ENCODE measurements around the gene MICOS13. TPM values are rescaled to one million over a fixed set of nuclear protein-coding genes. Genes with fewer than 3 reads are reported as not detected.

The MICOS13 gene
- total RNA-seq, 1 experiment from 2014 or later: 32.5 TPM

DNA sequence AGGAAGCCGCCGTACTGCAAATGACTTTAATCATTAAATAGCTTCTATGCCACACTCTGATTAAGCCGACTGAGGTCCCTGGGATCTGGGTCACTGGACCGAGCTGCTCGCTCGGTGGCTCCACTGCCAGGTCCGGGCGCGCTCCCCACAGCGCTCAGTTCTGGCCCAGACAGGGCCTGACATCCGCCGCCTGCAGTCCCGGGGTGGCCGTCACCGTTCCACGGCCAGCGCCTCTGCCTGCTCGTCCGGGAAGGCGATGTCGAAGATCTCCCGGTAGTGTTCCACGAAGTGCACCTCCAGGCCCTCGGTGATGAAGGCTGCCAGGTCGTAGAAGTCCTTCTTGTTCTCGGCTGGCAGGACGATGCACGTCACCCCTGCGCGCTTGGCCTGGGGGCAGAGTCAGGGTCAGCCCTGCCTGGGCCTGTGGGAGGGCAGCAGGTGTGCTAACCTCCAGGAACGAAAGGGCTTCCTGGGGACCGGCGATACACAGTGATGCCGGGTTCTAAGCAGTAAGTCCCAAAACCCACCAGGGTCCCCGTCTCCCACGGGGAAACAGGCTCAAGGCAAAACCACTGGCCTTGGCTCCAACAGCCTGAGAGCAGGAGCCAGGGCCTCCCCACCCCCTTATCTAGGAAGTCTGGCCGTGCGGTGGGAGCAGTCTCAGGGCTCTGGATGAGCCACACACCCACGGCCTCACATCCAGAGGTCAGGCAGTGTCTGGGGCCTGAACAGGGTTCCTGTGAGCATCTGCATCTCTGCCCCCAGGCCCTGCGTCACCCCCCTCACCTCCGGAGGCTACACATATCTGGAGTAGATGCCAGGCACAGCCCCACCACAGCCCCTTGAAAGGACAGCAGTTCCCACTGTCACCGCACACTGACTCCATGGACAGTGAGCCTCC, 11.8 kb upstream of the MICOS13 start (continued):
- TF ChIP-seq CREB1 (CRISPR knock-in tag; IDR thresholded peaks at IDR 0.05): peak; percentile 22; the same call in 1 of the 2 replicates
- 0 out of 2 replicates have a peak, but pooled peaks have one; percentile 32 for TF ChIP-seq CREM (CRISPR knock-in tag; IDR thresholded peaks at IDR 0.05)
- TF ChIP-seq ATF1 (CRISPR knock-in tag; IDR thresholded peaks at IDR 0.05): peak; percentile 47; the same call in 1 of the 2 replicates
- TF ChIP-seq, protein P1, sequence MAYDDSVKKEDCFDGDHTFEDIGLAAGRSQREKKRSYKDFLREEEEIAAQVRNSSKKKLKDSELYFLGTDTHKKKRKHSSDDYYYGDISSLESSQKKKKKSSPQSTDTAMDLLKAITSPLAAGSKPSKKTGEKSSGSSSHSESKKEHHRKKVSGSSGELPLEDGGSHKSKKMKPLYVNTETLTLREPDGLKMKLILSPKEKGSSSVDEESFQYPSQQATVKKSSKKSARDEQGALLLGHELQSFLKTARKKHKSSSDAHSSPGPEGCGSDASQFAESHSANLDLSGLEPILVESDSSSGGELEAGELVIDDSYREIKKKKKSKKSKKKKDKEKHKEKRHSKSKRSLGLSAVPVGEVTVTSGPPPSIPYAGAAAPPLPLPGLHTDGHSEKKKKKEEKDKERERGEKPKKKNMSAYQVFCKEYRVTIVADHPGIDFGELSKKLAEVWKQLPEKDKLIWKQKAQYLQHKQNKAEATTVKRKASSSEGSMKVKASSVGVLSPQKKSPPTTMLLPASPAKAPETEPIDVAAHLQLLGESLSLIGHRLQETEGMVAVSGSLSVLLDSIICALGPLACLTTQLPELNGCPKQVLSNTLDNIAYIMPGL (CRISPR knock-in tag; IDR thresholded peaks at IDR 0.05): 0 out of 2 replicates have a peak, but pooled peaks have one; percentile 59
- TF ChIP-seq ESRRA (CRISPR knock-in tag; IDR thresholded peaks at IDR 0.05; ENCODE audit: borderline replicate concordance): no peak

- peaks cover 35% of the 10 kb centered on the region for H3K36me3 Mint-ChIP-seq
- POLR2A ChIA-PET: interaction anchor here (0.5 to 2.7 kb wide), 5 partner anchors 18 to 67 kb away, joined by 3 to 14 read pairs (median 3); partner anchors contain the start of genes CATSPERD and LONP1
- peaks cover 10% of the 10 kb centered on the region; the same call in 1 of the 2 replicates for H3K4me1 Mint-ChIP-seq
- H3K27ac Mint-ChIP-seq: peak overlapping the region; percentile 95
- H3K4me3 Mint-ChIP-seq: peak overlapping the region; percentile 99
- CTCF ChIA-PET: interaction anchor here (0.5 to 0.9 kb wide), 3 partner anchors 21 to 113 kb away, joined by 3 to 5 read pairs (median 3); no protein-coding TSS in a partner anchor
- peaks cover 5% of the 10 kb centered on the region; the same call in 1 of the 2 replicates for H3K27me3 Mint-ChIP-seq (ENCODE audit: low read depth)
- no peak for DNase-seq (ENCODE audit: low spot score)
- H3K9me3 Mint-ChIP-seq: no peaks in the 10 kb centered on the region
- no peak for ATAC-seq
- TF ChIP-seq IRF1 (CRISPR knock-in tag; IDR thresholded peaks at IDR 0.05) (no peak), CBFB (CRISPR knock-in tag; IDR thresholded peaks at IDR 0.05; ENCODE audit: low read depth) (no peak), FOXP1 (CRISPR knock-in tag; IDR thresholded peaks at IDR 0.05; ENCODE audit: borderline replicate concordance) (0 out of 2 replicates have a peak, but pooled peaks have one; percentile 6), ZNF416 (CRISPR knock-in tag; IDR thresholded peaks at IDR 0.05) (0 out of 2 replicates have a peak, but pooled peaks have one; percentile 28), PRRX2 (CRISPR knock-in tag; IDR thresholded peaks at IDR 0.05) (peak; percentile 80), ZNF671 (CRISPR knock-in tag; IDR thresholded peaks at IDR 0.05) (peak; percentile 56; the same call in 1 of the 2 replicates), ZMAT4 (CRISPR knock-in tag; IDR thresholded peaks at IDR 0.05) (peak; percentile 8; the same call in 1 of the 2 replicates), ZNF317 (CRISPR knock-in tag; IDR thresholded peaks at IDR 0.05; ENCODE audit: borderline replicate concordance, low read depth) (no peak), ETV6 (CRISPR knock-in tag; IDR thresholded peaks at IDR 0.05) (0 out of 2 replicates have a peak, but pooled peaks have one; percentile 12), KAT7 (CRISPR knock-in tag; IDR thresholded peaks at IDR 0.05; ENCODE audit: borderline replicate concordance) (peak; percentile 21; the same call in 1 of the 2 replicates), TP53 (CRISPR knock-in tag; IDR thresholded peaks at IDR 0.05) (0 out of 2 replicates have a peak, but pooled peaks have one; percentile 14), AR (CRISPR knock-in tag; IDR thresholded peaks at IDR 0.05) (peak; percentile 73; the same call in 1 of the 2 replicates), ESRRA (CRISPR knock-in tag; IDR thresholded peaks at IDR 0.05; ENCODE audit: borderline replicate concordance) (0 out of 2 replicates have a peak, but pooled peaks have one; percentile 22), TEAD4 (CRISPR knock-in tag; IDR thresholded peaks at IDR 0.05) (peak; percentile 23; the same call in 1 of the 2 replicates)
- TF ChIP-seq, protein P2, sequence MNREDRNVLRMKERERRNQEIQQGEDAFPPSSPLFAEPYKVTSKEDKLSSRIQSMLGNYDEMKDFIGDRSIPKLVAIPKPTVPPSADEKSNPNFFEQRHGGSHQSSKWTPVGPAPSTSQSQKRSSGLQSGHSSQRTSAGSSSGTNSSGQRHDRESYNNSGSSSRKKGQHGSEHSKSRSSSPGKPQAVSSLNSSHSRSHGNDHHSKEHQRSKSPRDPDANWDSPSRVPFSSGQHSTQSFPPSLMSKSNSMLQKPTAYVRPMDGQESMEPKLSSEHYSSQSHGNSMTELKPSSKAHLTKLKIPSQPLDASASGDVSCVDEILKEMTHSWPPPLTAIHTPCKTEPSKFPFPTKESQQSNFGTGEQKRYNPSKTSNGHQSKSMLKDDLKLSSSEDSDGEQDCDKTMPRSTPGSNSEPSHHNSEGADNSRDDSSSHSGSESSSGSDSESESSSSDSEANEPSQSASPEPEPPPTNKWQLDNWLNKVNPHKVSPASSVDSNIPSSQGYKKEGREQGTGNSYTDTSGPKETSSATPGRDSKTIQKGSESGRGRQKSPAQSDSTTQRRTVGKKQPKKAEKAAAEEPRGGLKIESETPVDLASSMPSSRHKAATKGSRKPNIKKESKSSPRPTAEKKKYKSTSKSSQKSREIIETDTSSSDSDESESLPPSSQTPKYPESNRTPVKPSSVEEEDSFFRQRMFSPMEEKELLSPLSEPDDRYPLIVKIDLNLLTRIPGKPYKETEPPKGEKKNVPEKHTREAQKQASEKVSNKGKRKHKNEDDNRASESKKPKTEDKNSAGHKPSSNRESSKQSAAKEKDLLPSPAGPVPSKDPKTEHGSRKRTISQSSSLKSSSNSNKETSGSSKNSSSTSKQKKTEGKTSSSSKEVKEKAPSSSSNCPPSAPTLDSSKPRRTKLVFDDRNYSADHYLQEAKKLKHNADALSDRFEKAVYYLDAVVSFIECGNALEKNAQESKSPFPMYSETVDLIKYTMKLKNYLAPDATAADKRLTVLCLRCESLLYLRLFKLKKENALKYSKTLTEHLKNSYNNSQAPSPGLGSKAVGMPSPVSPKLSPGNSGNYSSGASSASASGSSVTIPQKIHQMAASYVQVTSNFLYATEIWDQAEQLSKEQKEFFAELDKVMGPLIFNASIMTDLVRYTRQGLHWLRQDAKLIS (CRISPR knock-in tag; IDR thresholded peaks at IDR 0.05; ENCODE audit: borderline replicate concordance): no peak
- TF ChIP-seq, protein P3, sequence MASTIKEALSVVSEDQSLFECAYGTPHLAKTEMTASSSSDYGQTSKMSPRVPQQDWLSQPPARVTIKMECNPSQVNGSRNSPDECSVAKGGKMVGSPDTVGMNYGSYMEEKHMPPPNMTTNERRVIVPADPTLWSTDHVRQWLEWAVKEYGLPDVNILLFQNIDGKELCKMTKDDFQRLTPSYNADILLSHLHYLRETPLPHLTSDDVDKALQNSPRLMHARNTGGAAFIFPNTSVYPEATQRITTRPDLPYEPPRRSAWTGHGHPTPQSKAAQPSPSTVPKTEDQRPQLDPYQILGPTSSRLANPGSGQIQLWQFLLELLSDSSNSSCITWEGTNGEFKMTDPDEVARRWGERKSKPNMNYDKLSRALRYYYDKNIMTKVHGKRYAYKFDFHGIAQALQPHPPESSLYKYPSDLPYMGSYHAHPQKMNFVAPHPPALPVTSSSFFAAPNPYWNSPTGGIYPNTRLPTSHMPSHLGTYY (CRISPR knock-in tag; IDR thresholded peaks at IDR 0.05): peak; percentile 87
These were observed 10.9 kb upstream of the MICOS13 start for GRCh38 chr19:5690955-5691821.
